H1 (cell line): ENCODE results near the gene CRYBG3. TPM values are rescaled to one million over a fixed set of nuclear protein-coding genes. Genes with fewer than 3 reads are reported as not detected.

Experiments
- CTCF ChIA-PET: fragments of 300-600 bp; sonication (Branson Sonifier 250); formaldehyde crosslinking; loops from one replicate; lab custom pipeline; 2021; ENCODE audit not compliant: partially characterized antibody; lab: Charles Lee
- POLR2A ChIA-PET: fragments of 300-600 bp; sonication (Branson Sonifier 250); formaldehyde crosslinking; loops from one replicate; lab custom pipeline; 2021; ENCODE audit warnings: inconsistent platforms; ENCODE audit not compliant: partially characterized antibody; lab: Charles Lee
- DNase-seq, 2 experiments: peaks; one replicate each; pipeline versions ENCODE4 v3.0.0 to v3.0.0-alpha.2; 2010 to 2022; ENCODE audit warnings: low spot score in 2 of 2, low read depth in 1 of 2, mixed read lengths in 1 of 2
- FAIRE-seq: peaks from 2 replicates; lab custom pipeline; 2011; peaks lifted over from hg19 to GRCh38; lab: Jason Lieb, UNC
- H2AFZ ChIP-seq: 2 replicates; pipeline ENCODE4 v1.8.1; 2012; ENCODE audit warnings: low read length, inconsistent platforms
- H2AK5ac ChIP-seq: 2 replicates; pipeline ENCODE4 v1.6.1; 2013; ENCODE audit warnings: low read depth, low read length
- H2BK120ac ChIP-seq: replicated peaks from 2 replicates; pipeline ENCODE3; 2013; ENCODE audit warnings: low read depth, low read length, inconsistent platforms
- H2BK12ac ChIP-seq: 2 replicates; pipeline ENCODE4 v1.6.1; 2013; ENCODE audit warnings: low read depth, low read length
- H2BK15ac ChIP-seq: 2 replicates; pipeline ENCODE4 v1.6.1; 2013; ENCODE audit warnings: low read length
- H2BK20ac ChIP-seq: 2 replicates; pipeline ENCODE4 v1.6.1; 2013; ENCODE audit warnings: low read length
- H2BK5ac ChIP-seq: 2 replicates; pipeline ENCODE4 v1.6.1; 2013; ENCODE audit warnings: low read depth, low read length
- H3K14ac ChIP-seq: 2 replicates; pipeline ENCODE4 v1.6.1; 2013; ENCODE audit warnings: inconsistent platforms; ENCODE audit not compliant: insufficient read length
- H3K18ac ChIP-seq: 2 replicates; pipeline ENCODE4 v1.6.1; 2013; ENCODE audit warnings: low read length; ENCODE audit errors: extremely low read depth
- H3K23ac ChIP-seq: 2 replicates; pipeline ENCODE4 v1.6.1; 2013; ENCODE audit warnings: inconsistent platforms; ENCODE audit not compliant: insufficient read length
- H3K23me2 ChIP-seq: 2 replicates; pipeline ENCODE4 v1.6.1; 2013; ENCODE audit warnings: low read depth, low read length
- H3K27ac ChIP-seq: 2 replicates; pipeline ENCODE4 v1.6.1; 2011; ENCODE audit warnings: low read depth, low read length, inconsistent platforms
- H3K27me3 ChIP-seq, 4 experiments: replicated peaks in 1 of 4; 1 replicate in 1 of 4; 2 replicates in 3 of 4; pipeline versions ENCODE4 v1.6.1 to v1.8.1; 2011 to 2013; ENCODE audit warnings: low read length in 3 of 4, mild to moderate bottlenecking in 3 of 4, inconsistent platforms in 2 of 4, mixed read lengths in 2 of 4, moderate library complexity in 1 of 4; ENCODE audit not compliant: control insufficient read depth in 3 of 4, insufficient read depth in 3 of 4; ENCODE audit errors: extremely low read depth in 1 of 4
- H3K36me3 ChIP-seq, 4 experiments: 2 replicates each; pipeline versions ENCODE4 v1.6.1 to v1.8.1; 2011 to 2013; ENCODE audit warnings: mild to moderate bottlenecking in 4 of 4, low read length in 3 of 4, moderate library complexity in 2 of 4, control low read depth in 1 of 4, inconsistent platforms in 1 of 4; ENCODE audit not compliant: insufficient read depth in 4 of 4, control insufficient read depth in 2 of 4
- H3K4ac ChIP-seq: replicated peaks from 2 replicates; pipeline ENCODE3; 2013; ENCODE audit warnings: low read length, low read depth, mixed read lengths, inconsistent platforms; ENCODE audit not compliant: insufficient read length
- H3K4me1 ChIP-seq, 4 experiments: replicated peaks in 1 of 4; 1 replicate in 1 of 4; 2 replicates in 3 of 4; pipeline versions ENCODE4 v1.6.1 to v1.8.1; 2011 to 2013; ENCODE audit warnings: low read length in 3 of 4, inconsistent platforms in 2 of 4, mixed read lengths in 1 of 4; ENCODE audit not compliant: insufficient read depth in 4 of 4, control insufficient read depth in 3 of 4
- H3K4me2 ChIP-seq, 2 experiments: 2 replicates each; pipeline versions ENCODE4 v1.6.1 to v1.8.1; 2011 to 2013; ENCODE audit warnings: low read depth in 2 of 2, low read length in 2 of 2, control low read depth in 1 of 2, inconsistent platforms in 1 of 2, mild to moderate bottlenecking in 1 of 2; ENCODE audit not compliant: insufficient read depth in 1 of 2
- H3K4me3 ChIP-seq, 4 experiments: fragments of 200-600, 300-600 bp in 1 of 4; sonication (generic), shearing (Covaris generic), sonication (Bioruptor Twin) in 1 of 4; 2 replicates each; pipeline versions ENCODE4 v1.5.1 to v1.8.1; 2011 to 2016; ENCODE audit warnings: low read length in 4 of 4, low read depth in 3 of 4, control low read depth in 2 of 4, inconsistent platforms in 2 of 4, mild to moderate bottlenecking in 2 of 4, mixed read lengths in 1 of 4, moderate library complexity in 1 of 4; ENCODE audit not compliant: insufficient read depth in 2 of 4; ENCODE audit errors: extremely low read depth in 1 of 4
- H3K56ac ChIP-seq: replicated peaks from 2 replicates; pipeline ENCODE3; 2013; ENCODE audit warnings: low read depth, mild to moderate bottlenecking, mixed read lengths, low read length, inconsistent platforms; ENCODE audit not compliant: insufficient read length
- H3K79me1 ChIP-seq: 2 replicates; pipeline ENCODE4 v1.6.1; 2013; ENCODE audit warnings: low read depth, low read length, control low read depth
- H3K79me2 ChIP-seq, 2 experiments: 2 replicates each; pipeline versions ENCODE4 v1.6.1 to v1.8.1; 2012 to 2013; ENCODE audit warnings: low read length in 2 of 2, mild to moderate bottlenecking in 2 of 2, inconsistent platforms in 1 of 2; ENCODE audit not compliant: insufficient read depth in 2 of 2, control insufficient read depth in 1 of 2
- H3K9ac ChIP-seq, 4 experiments: replicated peaks in 1 of 4; 1 replicate in 1 of 4; 2 replicates in 3 of 4; pipeline versions ENCODE4 v1.6.1 to v1.8.1; 2011 to 2013; ENCODE audit warnings: low read depth in 3 of 4, low read length in 3 of 4, control low read depth in 2 of 4, mild to moderate bottlenecking in 2 of 4, moderate library complexity in 2 of 4, inconsistent platforms in 1 of 4; ENCODE audit errors: extremely low read depth in 1 of 4
- H3K9me3 ChIP-seq, 2 experiments: 2 replicates each; pipeline versions ENCODE4 v1.6.1 to v1.8.1; 2012 to 2013; ENCODE audit warnings: mild to moderate bottlenecking in 2 of 2, moderate library complexity in 2 of 2, control low read depth in 1 of 2, inconsistent platforms in 1 of 2, low read depth in 1 of 2, low read length in 1 of 2, mixed read lengths in 1 of 2; ENCODE audit not compliant: insufficient read depth in 2 of 2
- H4K20me1 ChIP-seq, 2 experiments: replicated peaks in 1 of 2; 2 replicates each; pipeline versions ENCODE3 to v1.8.1; 2011 to 2013; ENCODE audit warnings: inconsistent platforms in 2 of 2, low read length in 2 of 2, mild to moderate bottlenecking in 1 of 2; ENCODE audit not compliant: insufficient read depth in 2 of 2, control insufficient read depth in 1 of 2
- H4K5ac ChIP-seq: 2 replicates; pipeline ENCODE4 v1.6.1; 2013; ENCODE audit warnings: low read length, low read depth, mixed read lengths, inconsistent platforms; ENCODE audit not compliant: insufficient read length
- H4K8ac ChIP-seq: 2 replicates; pipeline ENCODE4 v1.8.0; 2013; ENCODE audit warnings: mild to moderate bottlenecking, moderate library complexity, low read length, inconsistent platforms; ENCODE audit not compliant: insufficient read depth; ENCODE audit errors: extremely low read depth
- H4K91ac ChIP-seq: replicated peaks from 2 replicates; pipeline ENCODE3; 2013; ENCODE audit warnings: low read length, mixed read lengths, inconsistent platforms; ENCODE audit not compliant: insufficient read length
- CHD1 ChIP-seq: IDR thresholded peaks from 2 replicates; pipeline ENCODE4 v1.6.1; 2012; ENCODE audit warnings: low read depth, low read length, improper control_type of control experiment
- WGBS, 2 experiments: shearing (Covaris generic) in 1 of 2; methylation state at CpG; one replicate each; pipeline versions ENCODE4 v1.1.6 to v1.1.7; 2013 to 2015; ENCODE audit warnings: low lambda C conversion rate in 2 of 2, mixed read lengths in 2 of 2, inconsistent platforms in 1 of 2, low coverage in 1 of 2, missing lambda C conversion rate in 1 of 2; ENCODE audit not compliant: insufficient replicate concordance in 2 of 2, insufficient coverage in 1 of 2, insufficient read length in 1 of 2; ENCODE audit errors: extremely low coverage in 1 of 2, missing lambda C conversion rate in 1 of 2; 5-methylcytosine and 5-hydroxymethylcytosine counted together
- polyA plus RNA-seq, 7 experiments: library from polyadenylated mRNA; depleted of rRNA in 3 of 7; stranded (reverse) in 5 of 7; unstranded in 2 of 7; fragments of >200 nt in 5 of 7; fragments of 200-250 nt in 2 of 7; gene quantifications; 1 replicate in 5 of 7; 2 replicates in 1 of 7; 4 replicates in 1 of 7; pipeline versions ENCODE4 v1.2.1 to v1.2.3, GENCODE V29; 2011 to 2013; ENCODE audit warnings: missing spikeins in 2 of 7, mixed read lengths in 2 of 7
- total RNA-seq: library from RNA; stranded (reverse); fragmentation: NEBNext Ultra II Directional; extraction: Animal tissue kit (Norgen Biotek cat#: 25700); gene quantifications from 2 replicates; pipeline ENCODE4 v1.2.1, GENCODE V29; 2021

The CRYBG3 gene
- total and polyA plus RNA-seq, 2 of the 8 experiments (the other 6 are each of a cell fraction or from before 2014, with no cell fraction given), result 2.1 to 8.0 TPM

DNA sequence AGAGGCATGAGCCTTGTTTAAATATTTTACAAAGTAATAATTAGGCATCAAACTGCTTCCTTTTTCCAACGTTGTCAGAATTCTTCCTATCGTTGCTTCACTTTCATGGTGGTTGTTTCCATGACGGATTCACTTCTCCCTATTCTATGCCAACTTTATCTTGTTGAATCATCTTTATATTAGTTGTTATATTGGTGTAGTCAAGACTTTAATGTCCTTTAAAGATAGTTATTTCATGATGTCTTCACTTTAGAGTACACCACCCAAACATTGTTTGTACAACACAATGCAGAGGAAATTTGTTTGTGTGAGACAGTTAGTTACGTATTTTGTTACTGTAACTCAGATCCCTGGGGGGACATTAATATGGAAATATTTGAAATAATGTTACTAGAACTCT is 61.9 kb downstream of the CRYBG3 start:
- Histone ChIP-seq H3K18ac (no peak overlapping the region), H4K8ac (no peak overlapping the region), H3K56ac (no peak overlapping the region), H3K27me3 (no peaks in the 10 kb centered on the region), H3K23me2 (no peaks in the 10 kb centered on the region; the same call in 1 of the 2 replicates), H4K91ac (no peak overlapping the region), H2BK120ac (no peak overlapping the region), H3K79me2 (no peaks in the 10 kb centered on the region), H3K9ac (no peak overlapping the region), H3K27ac (no peak overlapping the region), H4K20me1 (no peaks in the 10 kb centered on the region), H2BK15ac (no peak overlapping the region), H2BK12ac (no peak overlapping the region), H2BK5ac (no peak overlapping the region), H2AK5ac (no peak overlapping the region), H3K4ac (no peak overlapping the region), H3K14ac (no peak overlapping the region), H3K23ac (no peak overlapping the region), H3K4me1 (no peaks in the 10 kb centered on the region), H2BK20ac (no peak overlapping the region), H3K9me3 (no peaks in the 10 kb centered on the region), H3K4me3 (no peak overlapping the region), H2AFZ (no peak overlapping the region), H3K4me2 (no peak overlapping the region), H3K36me3 (peaks cover 0 to 5% (median 0%) of the 10 kb centered on the region in 4 experiments; a peak in 2 of 8 replicates), H4K5ac (no peak overlapping the region), H3K79me1 (no peaks in the 10 kb centered on the region)
- DNase-seq, result no peak
- WGBS, 2 experiments, result 73% methylated on average over 4 of the region's 4 CpGs; no CpG with 5 or more reads in 1 of the 2 experiments
- ChIA-PET POLR2A (no interaction called here), CTCF (no interaction called here)
- no peak for FAIRE-seq
- TF ChIP-seq CHD1, result no peak
